Endothelial cell of umbilical vein (primary cell): Measurements from ENCODE around the gene PDE4B.

Source experiments
- CTCF ChIP-seq, 2 donors: IDR thresholded peaks; 1 replicate in 1 of 2; 2 replicates in 1 of 2; pipeline ENCODE4 v1.5.1; 2011; ENCODE audit warnings: low read length in 2 of 2, mild to moderate bottlenecking in 2 of 2, moderate library complexity in 2 of 2, control low read depth in 1 of 2, inconsistent platforms in 1 of 2, low read depth in 1 of 2; ENCODE audit not compliant: insufficient read depth in 1 of 2; ENCODE audit errors: extremely low read depth in 1 of 2
- GATA2 ChIP-seq: IDR thresholded peaks from 2 replicates; pipeline ENCODE4 v1.7.0; 2011; ENCODE audit warnings: low read depth, mild to moderate bottlenecking, moderate library complexity, mixed read lengths, low read length; ENCODE audit not compliant: insufficient read length, insufficient read depth

GRCh38 chr1:66332548-66332901, 539.8 kb downstream of the PDE4B start:
- no peak for TF ChIP-seq CTCF (IDR thresholded peaks at IDR 0.05; ENCODE audit: extremely low read depth in 1 of 2, insufficient read depth in 1 of 2, low read depth in 1 of 2, low read length in 2 of 2)
- no peak for TF ChIP-seq GATA2
